SKM-1 (cell line): Measurements from ENCODE around the gene PSMB10.

Experiments
- DNase-seq: peaks from one replicate; lab custom pipeline; 2025; ENCODE audit not compliant: unreplicated experiment; lab: John Stamatoyannopoulos, UW

PSMB10 gene

DNA sequence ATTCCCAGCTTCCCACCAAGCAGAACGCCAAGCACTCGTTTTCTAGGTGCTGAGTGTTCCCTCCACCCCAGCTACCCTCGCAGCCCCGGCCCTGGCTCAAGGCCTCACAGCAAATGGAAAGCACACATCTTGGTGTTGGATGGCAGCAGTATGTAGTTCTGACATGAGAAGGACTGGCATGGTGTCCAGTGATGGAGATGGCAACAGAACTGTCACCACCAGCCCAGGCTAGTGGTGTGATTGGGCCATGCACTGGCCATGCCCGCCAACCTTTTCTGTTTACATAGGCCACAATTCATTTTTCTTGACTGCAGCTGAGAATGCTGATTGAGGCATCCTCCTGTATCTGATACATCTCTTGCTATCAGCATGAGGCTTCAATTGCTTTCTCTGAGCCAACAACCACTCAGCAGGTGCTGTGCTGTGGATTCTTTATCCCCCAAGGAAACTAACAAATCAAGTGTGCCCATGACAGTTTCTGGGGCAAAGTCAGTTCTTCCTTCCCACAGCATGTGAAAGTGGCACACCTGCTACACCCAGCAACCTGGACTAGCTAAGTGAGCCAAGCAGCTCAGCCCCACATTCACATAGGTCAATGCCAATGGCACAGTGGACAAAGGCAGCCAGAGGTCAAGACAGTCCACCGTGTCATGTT is 28.0 kb upstream of the PSMB10 start:
- no peak for DNase-seq

DNA sequence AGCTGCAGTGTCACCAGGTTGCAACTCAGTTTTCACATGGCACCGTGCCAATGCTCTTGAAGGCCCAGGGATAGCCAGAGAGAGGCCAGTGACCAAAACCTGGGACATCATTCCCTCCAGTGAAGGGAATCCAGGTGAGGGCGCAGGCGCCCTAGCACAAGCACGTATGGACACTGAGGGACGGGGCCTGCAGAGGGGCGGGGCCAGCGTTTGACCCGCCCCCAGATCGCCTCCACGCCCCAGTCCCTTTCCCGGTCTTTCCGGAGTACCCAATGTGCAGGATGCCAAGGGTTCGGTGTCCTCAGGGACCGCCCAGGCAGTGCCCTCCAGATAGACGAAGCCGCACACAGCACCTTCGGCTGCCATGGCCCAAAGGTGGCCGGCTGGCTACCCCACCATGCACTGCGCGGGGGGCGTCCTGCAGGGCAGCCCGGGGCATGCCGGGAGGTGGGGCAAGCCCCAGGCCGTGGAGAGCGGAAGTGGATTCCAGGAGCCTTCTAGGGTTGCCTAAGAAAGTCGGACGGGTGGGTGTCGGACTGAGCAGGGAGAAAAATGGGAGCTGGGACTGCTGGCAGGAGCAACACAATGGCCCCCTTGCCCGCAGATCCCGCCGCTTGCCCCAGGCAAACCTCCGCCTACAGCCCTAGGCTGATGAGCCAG is 27.1 kb upstream of the PSMB10 start:
- no peak for DNase-seq

DNA sequence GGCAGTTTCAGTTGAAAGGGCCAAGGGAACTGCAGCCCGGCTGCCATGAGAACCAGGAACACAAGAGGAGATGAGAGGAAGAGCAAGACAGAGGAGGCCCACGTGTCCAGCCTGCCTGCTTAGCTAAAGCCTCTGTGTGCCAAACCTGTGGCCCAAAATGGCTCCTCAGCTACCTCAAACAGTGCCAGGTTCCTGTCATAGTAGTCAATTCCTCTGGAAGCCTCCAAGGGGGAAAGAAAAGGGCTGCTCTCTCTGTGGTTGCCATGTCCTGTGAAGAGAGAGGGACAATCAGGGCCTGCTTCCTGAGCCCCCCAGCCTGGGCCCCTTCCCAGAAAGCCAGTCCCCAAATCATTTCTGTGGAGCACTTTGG is 26.6 kb upstream of the PSMB10 start:
- DNase-seq, result no peak

DNA sequence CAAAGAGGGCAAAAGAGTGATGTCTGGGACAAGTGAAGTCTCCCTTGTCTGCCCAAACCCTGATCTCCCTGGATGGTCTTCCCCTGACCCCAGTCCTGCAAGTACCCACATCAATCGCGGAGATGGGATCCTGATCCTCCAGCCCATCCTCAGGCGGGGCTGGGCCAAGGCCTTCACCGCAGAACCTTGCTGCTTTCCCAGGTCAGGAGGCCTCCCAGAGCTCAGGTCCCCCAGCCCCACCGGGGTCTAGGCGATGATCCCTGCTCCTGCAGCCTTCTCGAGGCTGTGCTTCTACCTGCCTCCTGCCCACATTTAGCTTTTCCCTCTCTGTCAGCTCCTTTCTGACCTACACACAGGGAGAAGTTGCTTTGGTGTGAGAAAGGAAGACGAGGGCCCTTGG is 25.5 kb upstream of the PSMB10 start:
- DNase-seq, result no peak

DNA sequence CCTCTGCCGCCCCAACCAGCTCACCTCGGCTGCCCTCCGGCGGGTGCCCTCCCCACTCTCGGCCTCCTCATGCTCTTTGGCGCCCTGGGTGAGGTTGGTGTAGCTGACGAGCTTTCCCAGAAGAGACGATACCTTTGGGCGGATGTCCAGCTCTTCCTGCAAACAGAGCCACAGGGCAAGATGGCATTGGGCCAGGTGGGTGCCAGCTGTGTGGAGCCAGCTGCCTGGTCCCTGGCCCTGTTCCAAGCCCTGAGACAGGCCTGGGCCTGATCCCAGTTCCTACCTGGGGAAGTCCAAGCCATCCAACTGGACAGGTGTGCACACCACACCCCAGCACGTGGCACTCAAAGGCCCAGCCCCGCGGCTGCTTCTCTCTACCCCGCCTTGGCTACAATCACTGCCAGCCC is 24.9 kb upstream of the PSMB10 start:
- no peak for DNase-seq

DNA sequence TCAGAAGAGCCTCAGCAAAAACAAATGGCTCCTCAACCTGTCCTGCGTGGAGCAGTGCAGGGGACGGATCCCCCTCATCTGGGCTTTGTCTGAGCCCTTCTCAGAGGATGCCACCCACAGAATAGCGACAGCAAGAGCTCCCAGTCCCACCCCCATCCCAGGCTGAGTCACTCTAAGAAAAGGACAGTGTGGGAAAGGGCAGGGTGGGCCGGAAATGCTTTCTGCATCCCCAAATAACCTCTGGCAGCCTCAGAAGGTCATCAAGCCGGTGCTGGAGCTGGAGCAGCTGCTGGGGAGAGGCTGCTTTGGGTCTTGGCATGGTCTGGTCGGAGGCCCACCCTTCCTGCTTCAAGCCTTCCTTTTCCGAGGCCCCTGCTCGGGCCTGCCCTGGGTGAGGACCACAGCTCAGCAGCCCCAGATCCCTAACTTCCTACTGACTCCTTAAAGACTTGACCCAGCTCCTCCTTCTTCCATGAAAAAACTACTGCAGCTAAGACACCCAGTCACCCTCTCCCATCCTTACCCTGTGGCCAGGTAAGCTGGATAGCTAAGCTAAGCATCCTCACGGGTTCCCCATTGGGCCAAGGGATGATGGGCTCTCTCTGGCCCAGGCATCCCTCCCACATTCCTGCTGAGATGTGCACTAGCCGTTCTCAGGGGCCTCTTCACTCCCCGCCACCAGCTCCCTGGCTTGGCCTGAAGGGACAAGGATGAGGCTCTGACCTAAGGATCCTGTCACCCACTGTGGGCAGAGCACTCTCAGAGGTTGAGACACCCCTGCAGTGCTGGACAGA is 23.1 kb upstream of the PSMB10 start:
- DNase-seq, result no peak

DNA sequence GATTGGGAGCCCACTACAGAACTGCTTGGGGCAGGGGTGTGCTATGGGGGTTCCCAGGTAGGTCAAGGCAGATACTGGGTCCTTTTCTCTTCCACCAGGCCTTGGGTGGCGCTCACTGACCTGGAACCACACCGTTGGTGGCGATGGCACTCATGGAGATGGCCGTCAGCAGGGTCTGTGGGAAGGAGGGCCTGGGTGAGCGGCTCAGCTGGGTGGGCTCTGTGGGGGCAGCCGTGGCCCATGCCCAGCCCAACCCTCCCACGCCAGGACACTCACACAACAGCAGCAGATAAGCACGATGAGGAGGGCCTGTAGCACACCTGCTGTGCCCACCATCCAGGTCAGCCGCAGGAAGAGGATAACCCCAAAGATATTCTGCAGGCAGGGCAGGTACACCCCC is 21.0 kb upstream of the PSMB10 start:
- no peak for DNase-seq

DNA sequence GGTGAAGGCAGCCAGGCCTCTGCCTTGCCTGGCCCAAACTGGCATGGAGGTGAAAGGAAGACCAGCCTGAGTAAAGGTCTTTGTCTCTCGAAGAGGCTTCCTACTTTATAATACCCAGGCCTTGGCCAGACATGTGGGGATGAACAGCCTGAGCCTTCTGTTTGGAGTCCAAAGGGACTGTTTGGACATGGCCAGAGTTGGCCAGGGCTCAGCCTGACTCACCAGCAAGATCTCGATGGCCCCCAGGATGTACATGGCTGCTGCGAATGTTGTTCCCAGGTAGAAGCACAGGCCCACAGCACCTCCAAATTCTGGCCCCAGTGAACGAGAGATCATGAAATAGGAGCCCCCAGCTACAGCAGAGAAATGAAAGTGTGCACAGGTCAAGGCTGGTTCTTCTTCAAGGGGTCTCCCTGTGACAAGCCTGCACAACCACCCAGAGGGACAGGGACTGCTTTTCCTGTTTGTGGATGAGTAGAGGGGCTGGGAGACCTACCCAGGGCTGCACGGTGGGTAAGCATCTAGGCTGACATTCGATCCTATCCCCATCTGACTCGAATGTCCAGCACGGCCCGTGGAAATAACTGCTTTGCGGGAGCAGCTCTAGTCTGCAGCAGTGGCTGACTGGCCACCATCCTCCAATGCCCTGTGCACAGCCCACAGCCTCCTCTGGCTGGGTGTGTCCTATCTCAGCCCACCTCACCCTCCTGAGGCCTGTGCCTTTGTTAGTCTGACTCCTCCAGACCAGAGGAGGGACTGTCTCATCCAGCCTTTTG is 18.0 kb upstream of the PSMB10 start:
- no peak for DNase-seq

DNA sequence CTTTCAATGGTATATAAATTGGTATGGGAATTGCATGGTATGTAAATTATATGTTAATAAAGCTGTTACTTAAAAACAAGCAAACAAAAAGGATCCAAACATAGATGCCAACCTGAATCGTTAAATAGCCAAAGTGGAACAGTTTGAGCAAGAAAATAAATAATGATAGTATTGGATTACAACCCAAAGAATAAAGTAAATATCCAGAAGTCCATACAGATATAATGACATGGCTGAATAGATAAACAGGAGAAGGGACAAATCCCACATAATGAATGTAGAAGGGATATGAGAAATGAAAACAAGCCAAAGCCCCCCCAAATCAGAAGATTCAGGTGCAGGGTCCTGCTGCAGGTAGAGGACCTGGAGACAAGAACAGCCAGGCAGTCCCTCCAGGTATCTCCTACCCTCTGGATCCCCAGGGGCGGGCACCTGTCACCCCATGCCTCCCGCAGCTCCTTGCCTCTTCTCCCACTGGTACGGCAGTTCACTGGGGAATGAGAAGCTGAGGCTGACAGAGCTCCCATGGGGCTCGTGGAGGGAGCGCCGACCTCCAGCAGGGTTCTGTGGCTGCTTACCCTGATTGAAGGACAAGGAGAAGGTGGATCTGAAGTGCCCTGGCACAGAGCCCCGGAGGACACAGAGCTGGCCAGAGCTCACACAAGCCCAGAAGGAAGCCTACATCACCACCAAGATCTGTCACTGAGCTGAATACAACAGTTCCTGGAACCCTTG is 17.2 kb upstream of the PSMB10 start:
- no peak for DNase-seq

DNA sequence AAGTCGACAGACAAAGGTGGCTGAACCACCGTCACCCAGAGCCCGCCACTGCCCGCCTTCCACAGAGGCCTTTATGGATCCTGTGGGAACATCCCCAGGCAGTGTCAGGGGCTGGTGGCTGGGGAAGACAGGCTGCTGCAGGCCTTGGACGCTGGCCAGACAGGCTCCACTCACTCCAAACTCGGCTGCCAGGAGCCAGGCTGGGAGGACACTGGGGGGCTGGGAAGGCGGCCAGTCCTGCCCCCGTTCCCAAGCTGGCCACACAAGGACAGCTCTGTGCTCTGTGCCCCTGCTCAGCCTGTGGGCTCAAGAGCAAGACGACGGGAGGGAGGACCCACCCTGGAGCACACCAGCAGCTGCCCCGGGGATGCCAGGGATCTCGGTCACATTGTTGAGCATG is 14.8 kb upstream of the PSMB10 start:
- DNase-seq, result no peak

DNA sequence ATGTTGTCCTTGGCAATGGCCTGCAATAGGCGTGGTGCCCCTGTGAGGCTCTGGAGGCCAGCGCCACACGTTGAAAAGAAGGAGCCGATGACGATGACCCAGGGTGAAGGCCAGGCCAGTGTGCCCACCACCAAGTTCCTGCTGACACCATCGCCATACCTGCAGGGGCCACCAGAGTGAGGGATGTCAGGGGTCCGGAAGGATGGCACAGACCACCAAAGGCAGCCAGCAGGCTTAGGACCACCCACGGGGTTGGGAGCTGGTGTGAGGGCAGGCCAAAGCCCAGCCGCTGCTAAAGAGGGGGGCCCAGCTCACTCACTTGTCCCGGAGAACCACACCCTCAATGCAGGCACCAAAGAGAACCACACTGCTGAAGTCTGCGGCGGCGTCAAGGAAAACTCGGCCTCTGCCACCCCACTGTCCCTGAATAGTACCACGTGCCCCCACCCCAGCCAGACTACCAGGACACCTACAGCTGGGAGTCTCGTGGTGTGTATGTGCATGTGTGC is 13.7 kb upstream of the PSMB10 start:
- DNase-seq, result no peak

DNA sequence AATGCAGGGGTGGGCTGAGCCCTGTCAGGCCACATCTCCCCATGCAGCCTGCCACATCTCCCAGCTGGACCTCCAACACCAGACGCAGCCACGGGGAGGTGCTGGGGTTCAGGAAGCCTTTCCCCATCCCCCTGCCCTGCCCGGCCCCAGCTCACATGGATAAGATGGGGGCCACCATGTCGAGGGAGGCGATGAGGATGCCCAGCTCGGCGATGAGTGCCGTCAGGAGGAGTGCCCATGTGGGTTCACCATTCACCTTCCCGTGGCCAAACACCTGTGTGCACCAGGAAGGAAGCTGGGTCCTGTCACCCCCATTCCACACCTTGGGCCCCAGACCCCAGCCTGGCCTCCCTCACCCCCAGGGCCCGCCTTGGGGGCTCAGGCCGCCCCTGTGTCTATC is 13.0 kb upstream of the PSMB10 start:
- DNase-seq, result no peak

DNA sequence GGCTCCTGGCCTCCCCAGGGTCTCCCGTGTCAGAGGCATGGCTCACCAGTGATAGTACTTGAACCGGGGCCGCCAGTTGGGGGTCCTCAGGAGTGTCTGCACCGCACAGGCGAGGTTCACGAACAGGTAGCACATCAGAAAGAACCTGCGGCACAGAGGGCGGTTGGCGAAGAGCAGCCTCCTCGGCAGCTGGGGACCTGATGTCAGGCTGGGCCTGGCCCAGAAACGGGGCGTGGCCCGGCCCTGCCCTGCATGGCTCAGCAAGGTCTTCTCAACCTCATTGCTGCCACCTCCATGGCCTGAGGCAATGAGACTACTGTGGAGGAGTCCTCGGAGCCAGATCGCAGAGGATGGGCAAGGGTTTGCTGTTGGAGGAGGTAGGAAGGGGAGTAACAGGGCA is 11.4 kb upstream of the PSMB10 start:
- DNase-seq, result no peak

DNA sequence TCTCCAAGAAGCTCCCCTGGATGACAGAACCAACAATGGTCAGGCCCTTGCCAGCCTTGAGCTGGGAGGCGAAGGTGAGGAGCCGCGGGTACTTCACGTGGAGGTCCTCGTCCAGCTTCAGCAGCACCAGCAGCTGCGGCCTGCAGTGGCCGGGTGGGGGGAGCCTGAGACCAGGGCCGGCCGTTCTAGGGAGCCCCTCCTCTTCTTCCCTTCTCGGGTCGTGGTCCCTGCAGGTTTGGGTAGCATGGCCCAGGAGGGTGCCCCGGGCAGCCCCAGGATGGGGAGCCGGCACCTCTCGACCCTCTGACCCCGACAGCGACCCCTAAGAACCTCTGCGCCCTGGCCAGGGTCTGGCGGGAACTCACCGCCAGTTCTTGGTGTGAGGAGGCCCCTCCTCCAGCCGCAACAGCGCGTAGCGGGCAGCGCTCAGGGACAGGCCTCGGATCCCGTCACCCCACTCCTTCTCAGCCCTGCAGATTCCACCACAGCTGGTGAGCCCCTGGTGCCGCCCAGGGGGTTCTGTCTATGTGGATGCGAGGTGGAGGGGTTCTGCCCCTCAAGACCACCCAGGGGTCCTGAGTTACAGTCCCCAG is 10.4 kb upstream of the PSMB10 start:
- no peak for DNase-seq

DNA sequence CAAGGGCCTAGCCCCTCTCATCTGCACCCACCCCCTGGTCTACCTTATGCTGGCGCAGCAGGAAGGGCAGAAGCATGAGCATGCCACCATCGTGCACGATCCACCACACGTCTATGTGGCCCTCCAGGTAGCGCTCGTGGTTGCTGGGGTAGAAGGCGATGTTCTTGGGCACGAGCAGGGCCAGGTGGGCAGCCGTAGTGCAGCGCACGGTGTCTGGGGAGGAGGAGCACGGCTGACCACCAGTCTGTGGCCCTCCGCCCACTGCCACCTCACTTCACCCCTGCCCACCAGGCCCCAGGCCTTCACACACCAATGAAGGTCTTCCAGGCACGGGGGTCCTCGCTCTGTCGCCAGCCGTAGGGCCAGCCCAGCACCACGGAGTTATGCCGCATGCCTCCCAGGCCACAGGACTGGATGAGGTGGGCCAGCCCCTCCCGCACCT is 9.5 kb upstream of the PSMB10 start:
- no peak for DNase-seq

DNA sequence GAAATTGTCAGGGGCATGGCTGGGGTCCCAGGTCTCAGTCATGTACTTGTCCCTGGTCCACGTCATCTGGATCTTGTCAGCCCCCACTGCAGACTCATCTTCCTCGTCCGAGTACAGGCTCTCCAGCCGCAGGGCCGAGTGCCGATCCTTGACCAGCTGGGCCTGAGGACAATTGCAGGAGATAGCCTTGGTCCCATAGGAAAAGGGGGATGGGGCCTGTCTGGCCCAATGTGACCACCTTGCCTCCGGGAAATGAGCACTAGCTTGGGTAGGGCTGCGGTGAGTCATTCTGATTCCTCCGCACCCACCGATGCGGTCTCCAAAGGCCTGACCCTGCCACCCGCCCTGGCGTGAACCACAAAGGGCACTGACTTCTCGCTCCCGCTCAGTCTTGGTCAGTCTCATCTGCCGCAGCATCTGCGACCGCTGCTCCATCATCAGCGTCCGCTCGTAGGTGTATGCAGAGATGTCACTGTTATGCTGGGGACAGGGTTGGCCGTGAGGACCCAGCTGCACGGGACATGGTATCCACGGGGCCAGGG is 8.8 kb upstream of the PSMB10 start:
- DNase-seq, result no peak

DNA sequence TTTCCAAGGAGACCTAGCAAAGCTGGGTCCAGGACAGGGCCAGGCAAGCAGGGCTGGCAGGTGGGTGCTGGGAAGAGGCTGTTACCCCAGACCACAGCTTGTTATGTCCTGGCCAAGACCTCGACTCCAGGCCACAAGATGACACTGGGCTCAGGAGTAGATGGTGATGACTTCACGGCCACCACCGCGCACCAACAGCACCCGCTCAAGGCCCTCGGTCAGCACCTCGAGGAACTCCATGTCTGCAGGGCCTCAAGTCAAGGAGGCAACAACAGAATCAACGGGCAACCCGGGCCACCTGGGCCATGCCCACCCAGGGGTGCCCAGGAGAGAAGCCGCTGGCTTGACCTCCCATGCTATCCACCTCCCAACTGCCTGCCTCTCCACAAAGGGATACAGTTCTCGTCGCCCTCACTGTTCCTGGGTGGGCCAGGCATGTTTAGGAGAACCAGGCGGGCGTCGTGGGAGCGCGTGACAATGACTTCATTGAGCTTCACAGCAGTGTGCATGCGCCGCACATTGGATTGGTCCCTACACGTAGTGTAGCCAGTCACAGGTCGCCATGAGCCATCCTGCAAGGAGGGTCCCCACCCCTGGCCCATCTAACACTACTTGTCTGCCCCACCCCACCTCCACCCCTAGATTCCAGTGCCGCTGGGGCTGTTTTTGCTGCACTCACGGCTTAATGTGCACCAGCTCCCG is 8.2 kb upstream of the PSMB10 start:
- DNase-seq, result no peak

DNA sequence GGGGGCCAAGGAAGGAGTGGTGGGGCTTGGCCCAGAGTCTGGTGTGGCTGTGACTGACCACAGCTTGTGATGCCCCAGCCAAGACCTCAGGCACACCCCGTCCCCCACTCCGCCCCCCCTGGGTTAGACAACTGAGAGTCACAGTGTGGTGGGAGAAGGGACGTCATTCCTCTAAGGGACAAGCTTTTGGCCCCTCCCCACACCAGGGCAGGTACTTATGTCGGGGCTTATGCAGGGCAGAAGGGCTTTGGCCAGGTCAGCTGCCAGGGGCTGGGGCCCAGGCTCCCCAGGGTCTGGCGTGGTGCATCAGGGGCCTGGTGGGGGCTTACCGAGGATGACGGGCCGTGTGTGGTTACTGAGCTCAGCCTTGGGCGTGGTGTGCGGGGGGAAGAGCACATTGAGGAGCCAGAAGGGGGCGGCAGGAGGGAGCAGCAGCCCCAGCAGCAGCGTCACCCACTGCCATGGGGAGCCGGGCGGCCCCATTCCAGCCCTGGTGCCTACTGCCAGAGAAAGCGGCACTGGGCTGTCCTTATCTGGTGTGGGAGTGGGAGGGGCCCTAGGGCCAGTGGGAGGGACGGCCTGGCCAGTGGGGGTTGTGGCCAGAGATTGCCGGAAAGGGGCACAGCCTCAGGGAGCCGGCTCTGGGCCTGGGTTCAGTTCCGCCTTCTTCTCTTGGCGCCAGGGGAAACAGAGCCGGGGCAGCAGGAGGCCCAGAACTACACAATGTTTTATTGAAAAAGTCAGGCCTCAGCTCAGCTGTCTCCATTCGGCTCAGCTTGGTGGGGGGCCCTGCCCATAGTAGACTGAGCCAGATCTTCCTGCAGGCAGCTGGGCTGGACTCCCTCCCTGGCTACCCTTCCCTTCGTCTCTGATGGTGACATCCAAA is 7.2 kb upstream of the PSMB10 start, which contains the start of gene LCAT:
LCAT (minus strand) TSS at position 502 of the 886 bp plus-strand sequence; CDS start at position 483, 19 bp downstream.
- no peak for DNase-seq
